ENCODE data around the gene SPTB.

Gene SPTB

GRCh38 chr14:64784006-64784405 is 95.7 kb downstream of the SPTB start:
- DNase-seq = no peak

DNA sequence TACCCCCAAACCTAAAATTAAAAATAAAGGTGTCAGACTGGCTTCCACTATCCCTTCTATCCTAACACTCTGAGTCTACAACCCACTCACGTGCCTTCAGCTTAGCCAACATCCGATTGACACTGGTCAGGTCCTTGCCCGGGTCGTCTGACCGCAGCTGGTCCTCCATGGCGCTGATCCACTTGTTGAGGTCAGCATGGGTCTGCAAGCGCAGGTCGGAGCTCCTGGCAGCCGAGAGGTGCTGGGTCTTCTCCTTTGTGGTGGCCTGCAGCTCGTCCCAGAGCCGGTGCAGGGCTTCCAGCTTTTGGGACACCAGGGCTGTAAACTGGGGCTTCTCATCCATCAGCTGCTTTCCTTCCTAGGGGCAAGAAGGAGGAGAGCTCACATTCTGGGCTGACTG is 97.5 kb downstream of the SPTB start:
- DNase-seq = no peak

DNA sequence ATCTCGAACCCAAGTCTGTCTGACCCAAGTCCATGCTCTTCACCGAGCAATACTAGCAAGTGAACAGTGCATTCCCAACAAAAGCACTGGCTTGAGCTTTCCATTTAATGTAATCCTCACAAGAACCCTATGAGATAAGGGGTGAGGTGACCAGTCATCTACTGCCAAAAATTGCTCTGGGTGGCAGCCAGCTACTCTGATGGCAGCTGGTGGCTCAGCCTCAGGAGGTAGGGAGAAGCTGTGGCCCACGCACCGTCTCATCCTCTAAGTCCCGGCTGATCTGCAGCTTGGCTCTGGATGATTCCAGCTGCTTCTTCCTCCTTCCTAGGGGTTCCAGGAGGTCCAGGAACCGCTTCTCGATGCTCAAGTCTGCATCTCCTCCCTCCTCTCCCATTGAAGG is 100.2 kb downstream of the SPTB start:
- no peak for DNase-seq

GRCh38 chr14:64778104-64778754 is 101.5 kb downstream of the SPTB start:
- DNase-seq = no peak

DNA sequence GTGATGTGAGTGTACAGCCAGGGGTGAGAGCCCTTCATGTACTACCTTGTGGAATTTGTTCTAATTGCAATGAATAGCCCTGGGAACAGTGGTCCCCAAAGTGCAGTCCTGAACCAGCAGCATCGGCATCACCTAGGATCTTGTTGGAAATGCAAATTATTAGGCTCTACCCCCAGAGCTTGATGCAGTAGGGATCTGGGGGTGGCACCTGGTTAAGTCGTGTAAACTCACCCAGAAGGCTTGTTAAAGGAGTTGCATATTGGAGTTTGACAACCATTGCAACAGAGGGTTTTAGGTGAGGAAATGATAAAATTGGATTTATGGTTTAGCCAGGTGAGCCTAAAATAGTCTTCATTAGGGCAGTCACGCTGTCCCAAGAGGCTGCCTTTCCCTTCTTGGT is 102.2 kb downstream of the SPTB start:
- no peak for DNase-seq

DNA sequence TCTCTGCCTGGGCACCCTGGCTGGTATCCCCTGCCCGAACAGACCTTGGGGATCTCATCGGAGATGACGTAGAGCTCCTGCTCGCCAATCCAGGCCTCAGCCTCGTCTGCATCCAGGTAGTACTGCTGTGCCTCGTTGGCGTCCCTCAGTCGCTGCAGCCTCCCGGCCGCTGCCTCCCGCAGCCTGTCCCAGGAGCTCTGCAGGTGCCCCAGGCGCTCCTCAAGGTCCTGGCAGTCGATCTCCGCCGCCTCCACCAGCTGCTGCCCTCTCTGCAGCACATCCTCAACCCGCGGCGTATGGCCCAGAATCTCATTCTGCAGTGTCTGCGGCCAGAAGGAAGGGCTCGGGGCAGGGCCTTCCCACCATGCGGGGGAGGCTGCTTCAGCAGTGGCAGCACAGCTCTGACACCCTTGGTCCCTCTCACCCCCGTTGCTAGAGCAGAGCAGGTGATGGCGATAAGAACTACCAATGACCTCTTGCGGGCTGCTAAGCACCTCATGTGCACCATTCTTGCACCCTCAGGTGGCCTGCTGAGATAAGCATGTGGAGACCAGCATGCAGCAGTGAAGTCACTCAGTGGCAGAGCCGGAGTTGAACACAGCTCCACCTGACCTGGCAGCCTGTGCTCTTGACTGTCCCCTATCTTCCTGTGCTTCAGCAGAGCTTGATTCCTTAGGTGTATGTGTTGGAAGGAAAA is 104.5 kb downstream of the SPTB start:
- no peak for DNase-seq

- DNase-seq = no peak
Measured at GRCh38 chr14:64774272-64774671, 105.4 kb downstream of the SPTB start.

GRCh38 chr14:64773577-64773976 is 106.1 kb downstream of the SPTB start:
- no peak for DNase-seq

- no peak for DNase-seq
Measured at GRCh38 chr14:64773046-64773445, 106.7 kb downstream of the SPTB start.

DNA sequence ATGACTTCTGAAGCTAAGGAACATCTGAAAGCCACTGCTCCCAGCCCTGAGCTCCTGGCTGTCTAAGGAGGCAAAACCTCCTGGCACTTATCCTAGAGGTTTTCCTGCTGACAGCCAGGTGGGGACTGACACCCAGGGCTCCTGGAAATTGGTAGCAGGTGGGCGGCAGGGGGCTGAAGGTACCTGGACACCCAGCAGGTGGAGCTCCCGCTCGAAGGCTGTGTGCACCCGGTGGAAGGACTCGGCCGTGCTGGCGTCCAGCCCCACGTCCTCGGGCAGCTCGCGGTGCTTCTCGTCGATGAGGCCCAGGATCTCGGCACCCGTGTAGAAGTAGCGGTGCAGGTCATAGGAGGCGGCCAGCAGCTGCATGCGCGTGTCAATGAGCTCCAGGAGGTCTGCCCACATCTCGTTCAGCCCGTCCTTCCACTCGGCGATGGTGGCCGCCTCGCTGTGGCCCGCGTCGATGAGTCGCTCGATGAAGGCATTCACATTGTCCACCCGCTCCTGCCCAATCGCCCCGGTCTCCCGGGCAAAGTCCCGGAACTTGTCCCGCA is 107.2 kb downstream of the SPTB start:
- DNase-seq = no peak

GRCh38 chr14:64771161-64771560 is 108.5 kb downstream of the SPTB start:
- DNase-seq = no peak

GRCh38 chr14:64770751-64771150 is 109.0 kb downstream of the SPTB start:
- DNase-seq = no peak

- no peak for DNase-seq
Measured at GRCh38 chr14:64769096-64770020, 110.3 kb downstream of the SPTB start.

- no peak for DNase-seq
Measured at GRCh38 chr14:64768401-64769095, 111.2 kb downstream of the SPTB start.

- no peak for DNase-seq
Measured at GRCh38 chr14:64767215-64767964, 112.3 kb downstream of the SPTB start.

DNA sequence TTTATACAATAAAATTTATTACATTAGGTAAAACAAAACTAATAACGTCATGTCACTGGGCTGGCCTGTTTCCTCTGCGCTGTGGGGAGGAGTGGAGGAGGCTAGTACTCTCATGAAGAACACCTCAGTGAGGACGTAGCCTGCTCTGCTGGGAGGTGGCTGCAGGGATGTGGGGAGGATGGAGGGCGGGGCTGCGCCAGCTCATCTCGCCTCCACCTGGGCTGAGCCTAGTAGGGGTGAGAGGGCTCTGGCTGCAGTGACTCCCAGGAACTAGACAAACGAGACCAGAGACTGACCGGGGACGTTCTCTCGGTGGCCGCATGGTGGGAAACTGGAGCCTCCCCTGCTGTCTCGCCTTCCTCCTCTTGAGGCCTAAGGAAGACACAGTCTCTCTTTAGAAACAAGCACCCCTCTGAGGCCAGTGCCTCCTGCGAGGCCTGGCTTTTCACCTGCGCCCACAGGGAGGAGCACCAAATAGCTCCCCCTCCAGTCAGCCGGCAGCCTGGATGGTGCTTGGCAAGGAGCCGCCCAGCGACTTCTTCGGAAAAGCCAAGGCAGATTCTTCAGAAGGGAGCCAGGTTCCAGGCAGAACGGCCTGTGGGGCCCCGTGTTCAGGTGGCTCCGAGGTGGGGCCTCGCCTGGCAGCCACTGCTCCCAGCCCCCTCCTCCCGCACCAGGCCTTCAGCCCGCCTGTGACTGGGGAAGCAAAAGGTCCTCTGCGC is 113.1 kb downstream of the SPTB start:
- DNase-seq = no peak

DNA sequence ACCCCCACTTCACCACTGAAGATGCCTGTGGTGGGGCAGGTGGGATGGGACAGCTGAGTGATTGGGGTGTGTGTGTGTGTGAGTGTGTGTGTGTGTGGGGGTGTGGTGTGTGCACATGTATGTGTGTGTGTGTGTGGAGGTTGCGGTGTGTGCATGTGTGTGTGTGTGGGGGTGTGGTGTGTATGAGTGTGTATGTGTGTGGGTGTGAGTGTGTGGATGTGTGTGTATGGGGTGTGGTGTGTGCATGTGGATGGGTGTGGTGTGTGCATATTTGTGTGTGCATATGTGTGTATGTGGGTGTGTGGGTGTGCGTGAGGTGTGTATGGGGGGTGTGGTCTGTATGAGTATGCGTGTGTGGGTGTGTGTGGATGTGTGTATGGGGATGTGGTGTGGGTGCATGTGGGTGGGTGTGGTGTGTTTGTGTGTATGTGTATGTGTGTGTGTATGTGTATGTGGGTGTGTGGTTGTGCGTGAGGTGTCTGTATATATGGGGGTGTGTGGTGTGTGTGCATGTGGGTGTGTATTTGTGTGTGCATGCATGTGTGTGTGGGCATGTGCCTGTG is 113.9 kb downstream of the SPTB start:
- DNase-seq = no peak

DNA sequence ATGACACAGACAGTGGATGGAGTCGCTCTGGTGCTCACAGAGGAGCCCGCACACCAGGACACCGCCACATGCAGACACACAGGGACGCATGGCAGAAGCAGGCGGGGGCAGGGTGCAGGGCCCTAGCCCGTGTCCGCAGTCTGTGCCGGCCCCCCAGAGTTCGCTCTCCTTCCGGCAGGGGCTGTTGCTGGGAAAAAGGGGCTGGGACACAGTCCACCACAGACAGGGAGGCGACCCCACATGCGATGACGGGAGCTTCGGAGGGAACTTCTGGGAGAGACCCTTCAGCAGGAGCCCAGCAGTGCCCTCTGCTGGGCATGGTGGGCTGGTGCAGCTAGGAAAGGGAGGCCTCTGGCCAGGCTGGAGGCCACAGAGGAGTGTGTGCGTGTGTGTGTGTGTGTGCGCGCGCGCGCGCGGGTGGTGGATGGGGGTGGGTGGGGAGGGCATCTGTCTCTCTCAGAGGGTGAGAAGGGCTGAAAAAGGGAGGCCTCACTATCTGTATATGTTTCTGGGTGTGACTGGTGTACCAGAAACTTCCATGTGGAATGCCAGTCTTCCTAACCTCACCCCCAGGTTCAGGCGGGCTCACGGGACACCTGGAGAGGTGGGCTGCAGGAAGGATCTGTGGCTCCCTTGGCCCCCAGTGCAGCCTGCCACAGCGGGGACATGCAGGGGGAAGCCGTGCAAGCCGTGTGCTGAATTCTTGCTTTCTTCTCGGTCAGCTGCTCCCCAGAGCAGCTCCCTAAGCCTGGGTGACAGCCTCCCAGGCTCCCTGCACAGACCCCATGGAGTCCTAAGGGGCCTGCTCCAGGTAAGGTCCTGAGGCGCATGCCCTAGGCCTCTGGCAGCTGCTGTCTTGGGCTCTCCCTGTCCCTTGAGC is 114.8 kb downstream of the SPTB start:
- DNase-seq = peak; percentile 59 to 72

- peak in 1 of 2 donors; percentile 15 for DNase-seq
Measured at GRCh38 chr14:64763801-64764621, 115.7 kb downstream of the SPTB start.

All from hippocampal formation (tissue), 2 donors.